Nucleus accumbens (tissue), 56 donors: ENCODE results near the gene MRPS2.
"Not testable (repeated sequence)": the region's sequence is repeated elsewhere in the genome, so short reads cannot be mapped to it uniquely, and the experiment has no call there.

ENCODE experiments used
- DNase-seq, 56 donors: peaks; one replicate each; lab custom pipeline; 2025; lab: John Stamatoyannopoulos, UW

MRPS2 gene

DNA sequence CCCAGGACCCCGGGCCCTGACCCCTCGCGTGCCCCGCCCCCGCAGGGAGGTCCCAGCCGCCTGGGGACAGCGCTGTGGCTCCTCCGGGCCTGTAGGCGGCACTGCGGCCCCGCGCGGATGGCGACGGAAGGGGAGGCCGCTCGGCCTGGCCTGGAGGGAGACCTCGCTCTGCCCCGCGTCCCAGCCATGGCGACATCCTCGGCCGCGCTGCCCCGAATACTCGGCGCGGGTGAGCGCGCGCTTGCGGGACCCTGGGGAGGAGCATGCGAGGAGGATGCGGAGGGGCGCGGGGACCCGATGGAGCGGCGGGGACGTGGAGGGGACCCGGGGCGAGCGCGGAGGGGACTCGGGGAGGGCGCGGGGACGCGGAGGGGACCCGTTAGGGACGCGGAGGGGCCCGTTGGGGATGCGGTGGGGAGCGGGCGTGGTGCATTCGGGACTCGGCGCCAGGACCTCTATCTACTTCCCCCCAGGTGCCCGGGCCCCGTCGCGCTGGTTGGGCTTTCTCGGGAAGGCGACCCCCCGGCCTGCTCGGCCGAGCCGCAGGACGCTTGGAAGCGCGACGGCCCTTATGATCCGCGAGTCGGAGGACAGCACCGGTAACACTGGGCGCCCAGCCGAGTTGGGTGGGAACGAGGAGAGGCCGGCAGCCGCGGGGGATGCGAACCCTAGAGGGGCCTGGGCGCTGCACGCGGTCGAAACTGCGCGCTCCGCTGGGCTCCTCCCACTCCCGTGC lies at the start of gene MRPS2:
Gene MRPS2 (plus strand): TSS at position 158 of the 736 bp plus-strand sequence. CDS start 29 bp downstream, at position 187.
- peak in 52 of 56 donors; percentile 35 to 89 (median 72) for DNase-seq

DNA sequence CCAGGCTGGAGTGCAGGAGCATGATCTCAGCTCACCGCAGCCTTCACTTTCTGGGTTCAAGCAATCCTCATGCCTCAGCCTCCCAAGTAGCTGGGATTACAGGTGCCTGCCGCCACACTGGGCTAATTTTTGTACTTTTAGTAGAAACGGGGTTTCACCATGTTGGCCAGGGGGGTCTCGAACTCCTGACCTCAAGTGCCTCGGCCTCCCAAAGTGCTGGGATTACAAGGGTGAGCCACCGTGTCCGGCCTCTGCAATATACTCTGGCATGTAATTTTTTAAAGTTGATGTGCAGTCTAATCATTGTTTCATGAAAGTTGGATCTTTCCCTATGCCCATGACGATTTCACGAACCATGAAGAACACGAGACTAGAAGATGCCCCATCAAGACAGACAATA lies 49.5 kb upstream of the MRPS2 start:
- no peak for DNase-seq

DNA sequence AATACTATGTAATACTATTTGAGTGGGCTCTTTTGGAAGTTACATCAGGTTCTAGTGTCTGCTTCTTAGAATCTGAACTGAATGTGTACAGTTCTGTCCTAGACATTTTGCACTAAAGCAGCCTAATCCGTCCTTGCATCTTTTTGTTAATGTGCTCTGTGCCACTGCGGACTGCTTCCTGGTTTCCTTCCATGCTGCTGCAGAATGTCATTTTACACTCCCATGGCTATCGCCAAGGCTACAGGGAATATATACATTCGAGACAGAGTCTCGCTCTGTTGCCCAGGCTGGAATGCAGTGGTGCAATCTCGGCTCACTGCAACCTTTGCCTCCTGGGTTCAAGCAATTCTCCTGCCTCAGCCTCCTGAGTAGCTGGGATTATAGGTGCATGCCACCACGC lies 48.6 kb upstream of the MRPS2 start:
- DNase-seq, result not testable (repeated sequence)

DNA sequence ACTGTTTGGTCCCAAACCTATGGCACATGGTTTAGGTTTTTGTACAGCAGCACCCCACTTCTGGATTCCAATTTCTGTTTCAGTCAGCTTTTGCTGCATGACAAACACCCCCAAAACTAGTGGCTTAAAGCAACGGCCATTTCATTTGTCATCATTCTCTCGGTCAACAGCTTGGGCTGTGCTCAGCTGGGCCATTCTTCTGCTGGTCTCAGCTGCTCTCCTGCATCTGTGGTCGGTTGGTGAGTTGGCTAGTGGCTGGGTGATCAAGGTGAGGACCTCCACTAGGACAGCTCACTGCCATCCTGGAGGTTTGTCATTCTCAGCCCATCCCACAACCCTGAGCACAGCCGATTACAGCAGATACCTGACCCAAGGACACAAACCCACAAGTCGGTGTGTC lies 45.7 kb upstream of the MRPS2 start:
- DNase-seq, result no peak

DNA sequence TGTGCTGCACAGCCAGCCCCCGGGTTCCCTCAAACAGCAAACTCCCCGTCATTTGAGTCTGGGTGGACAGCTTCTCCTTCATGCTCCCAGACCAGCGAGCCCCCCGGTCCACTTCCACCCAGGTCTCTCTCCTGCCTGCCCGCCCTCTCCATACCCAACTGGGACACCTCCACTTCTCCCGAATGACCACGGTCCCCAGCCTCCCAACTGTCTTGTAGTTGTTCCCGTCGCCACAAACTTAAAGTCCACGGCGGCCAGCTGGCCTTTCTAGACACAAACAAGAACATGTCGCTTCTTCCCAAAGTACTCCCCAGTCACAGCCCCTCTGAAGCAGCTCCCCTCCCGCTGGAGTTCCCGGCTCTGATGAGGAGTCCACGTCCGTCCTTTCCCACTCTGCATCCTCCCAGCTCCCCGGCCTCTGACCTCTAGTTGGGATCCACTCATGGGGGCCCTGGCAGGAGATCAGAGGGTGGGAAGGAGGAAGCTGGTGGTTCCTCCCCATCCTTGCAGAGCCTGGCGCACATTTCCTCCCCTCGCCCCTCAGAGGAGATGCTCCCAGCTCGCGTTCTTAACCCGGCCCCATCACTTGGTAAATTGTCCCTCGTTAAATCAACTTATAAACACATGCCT lies 45.0 kb upstream of the MRPS2 start:
- DNase-seq, result no peak

DNA sequence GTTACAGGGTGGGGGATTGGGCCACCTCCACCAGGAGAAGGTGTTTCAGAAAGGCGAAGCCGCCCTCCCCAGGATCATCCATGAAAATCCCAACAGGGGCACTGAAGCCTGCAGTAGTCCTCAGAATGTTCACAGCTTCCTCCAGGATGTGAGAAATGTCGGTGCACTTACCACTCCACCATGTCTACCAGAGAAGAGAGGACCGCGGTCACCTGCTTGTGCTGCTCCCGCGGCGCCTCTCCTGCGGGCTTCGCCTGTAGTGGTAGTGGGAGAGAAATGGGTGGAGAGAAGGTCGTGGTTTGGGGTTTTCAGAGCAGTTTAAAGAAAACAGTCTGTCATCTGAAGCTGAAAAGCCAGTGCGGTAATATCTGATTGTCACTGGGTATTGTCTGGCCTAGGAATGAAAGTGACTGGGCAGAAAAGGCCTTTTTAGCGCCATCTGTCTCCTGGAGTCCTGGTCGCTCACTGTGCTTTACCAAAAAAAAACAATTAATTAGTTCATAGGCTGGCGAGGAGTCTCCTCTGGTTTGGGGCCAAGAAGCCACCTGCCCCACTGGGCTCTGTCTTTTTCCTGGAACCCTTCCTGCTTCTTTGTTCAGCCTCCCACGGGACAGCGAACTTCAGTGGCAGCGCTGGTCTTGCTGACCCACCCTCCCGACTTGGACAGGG lies 43.9 kb upstream of the MRPS2 start:
- DNase-seq, result no peak

DNA sequence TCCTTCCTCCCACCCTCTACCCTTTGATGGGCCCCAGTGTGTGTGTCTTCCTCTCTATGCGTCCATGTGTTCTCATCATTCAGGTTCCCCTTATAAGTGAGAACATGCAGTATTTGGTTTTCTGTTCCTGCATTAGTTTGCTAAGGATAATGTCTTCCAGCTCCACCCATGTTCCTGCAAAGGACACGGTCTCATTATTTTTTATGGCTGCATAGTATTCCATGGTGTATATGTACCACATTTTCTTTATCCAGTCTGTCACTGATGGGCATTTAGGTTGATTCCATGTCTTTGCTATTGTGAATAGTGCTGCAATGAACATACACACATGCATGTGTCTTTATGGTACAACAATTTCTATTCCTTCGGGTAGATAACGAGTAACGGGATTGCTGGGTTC lies 42.0 kb upstream of the MRPS2 start:
- not testable (repeated sequence) for DNase-seq

DNA sequence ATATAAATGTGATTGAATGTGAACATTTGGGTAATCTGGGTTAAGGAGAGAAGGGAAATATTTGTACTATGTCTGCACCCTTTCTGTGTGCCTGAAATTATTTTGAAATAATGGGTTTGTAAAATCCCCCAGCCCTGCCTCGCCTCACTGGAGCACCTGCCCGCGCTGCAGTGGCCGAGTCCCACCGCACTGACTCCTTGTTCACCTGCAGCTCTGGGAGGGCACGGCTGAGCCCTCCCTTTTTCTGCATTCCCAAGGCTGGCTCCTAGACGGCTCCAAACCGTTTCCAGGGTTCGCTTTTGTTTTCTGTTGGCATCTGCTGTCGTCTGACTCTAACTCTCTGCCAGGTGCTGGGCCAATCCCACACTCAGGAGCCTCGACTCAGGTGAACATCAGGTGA lies 38.5 kb upstream of the MRPS2 start:
- no peak for DNase-seq

DNA sequence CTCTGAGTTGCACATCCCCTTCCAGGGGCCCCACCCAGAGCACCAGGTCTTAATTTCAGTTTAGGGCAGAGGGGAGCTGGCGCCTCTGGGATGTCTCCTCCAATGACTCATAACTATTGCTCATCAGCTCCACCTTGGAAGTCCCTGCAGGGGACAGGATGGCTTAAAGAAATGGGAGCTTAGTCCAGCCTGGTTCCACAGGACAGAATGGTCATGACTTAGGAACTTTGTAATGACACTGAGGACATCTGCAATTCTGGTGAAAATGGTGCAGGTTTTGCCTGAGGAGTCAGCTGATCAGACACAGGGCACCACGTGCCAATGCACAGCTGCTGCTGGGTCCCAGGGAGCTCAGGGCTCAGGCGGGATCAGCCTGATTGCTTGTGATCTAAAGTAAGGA lies 37.3 kb upstream of the MRPS2 start:
- DNase-seq, result no peak

DNA sequence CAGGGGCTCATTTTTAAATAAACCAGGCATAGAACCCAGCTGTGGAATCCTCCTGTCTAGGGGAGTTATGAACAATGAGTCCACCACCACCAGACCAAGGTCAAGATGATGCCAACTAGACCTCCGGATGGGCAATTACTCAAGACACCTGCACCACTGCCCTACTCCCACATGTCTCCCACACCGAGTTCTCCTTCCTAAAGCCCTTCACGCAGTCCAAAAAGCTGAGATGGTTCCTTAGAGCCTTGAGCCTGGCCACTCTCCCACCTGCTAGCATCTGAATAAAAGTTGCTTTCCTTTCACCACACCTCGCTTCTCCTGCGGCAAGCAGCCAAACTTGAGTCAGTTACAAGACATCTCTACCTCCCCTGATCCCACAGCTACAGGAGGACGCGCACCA lies 36.3 kb upstream of the MRPS2 start:
- DNase-seq, result no peak

DNA sequence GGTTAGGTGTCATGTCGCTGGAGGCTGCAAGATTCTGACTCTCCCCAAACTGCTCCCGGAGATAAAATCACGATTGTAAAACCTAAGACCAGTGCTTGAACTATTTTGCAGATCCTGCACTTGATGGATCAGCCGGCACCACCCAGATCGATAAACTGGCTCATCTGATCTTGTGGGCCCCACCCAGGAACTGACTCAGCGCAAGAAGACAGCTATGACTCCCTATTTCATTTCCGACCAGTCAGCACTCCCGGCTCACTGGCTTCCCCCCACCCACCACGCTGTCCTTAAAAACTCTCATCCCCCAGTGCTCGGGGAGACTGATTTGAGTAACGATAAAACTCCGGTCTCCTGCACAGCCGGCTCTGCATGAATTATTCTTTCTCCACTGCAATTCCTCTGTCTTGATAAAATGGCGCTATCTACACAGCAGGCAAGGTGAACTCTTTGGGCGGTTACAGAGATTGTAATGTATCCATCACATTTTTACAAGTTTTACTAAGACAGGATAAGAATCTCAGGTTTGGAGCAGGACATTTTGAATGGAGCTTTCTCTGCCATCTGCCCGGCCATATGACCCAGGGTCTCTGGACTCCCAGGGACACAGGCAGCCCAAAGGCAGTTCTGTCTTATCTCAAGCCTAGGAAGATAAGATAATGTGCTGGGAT lies 31.5 kb upstream of the MRPS2 start:
- peak in 7 of 56 donors; percentile 8 to 43 (median 25) for DNase-seq

DNA sequence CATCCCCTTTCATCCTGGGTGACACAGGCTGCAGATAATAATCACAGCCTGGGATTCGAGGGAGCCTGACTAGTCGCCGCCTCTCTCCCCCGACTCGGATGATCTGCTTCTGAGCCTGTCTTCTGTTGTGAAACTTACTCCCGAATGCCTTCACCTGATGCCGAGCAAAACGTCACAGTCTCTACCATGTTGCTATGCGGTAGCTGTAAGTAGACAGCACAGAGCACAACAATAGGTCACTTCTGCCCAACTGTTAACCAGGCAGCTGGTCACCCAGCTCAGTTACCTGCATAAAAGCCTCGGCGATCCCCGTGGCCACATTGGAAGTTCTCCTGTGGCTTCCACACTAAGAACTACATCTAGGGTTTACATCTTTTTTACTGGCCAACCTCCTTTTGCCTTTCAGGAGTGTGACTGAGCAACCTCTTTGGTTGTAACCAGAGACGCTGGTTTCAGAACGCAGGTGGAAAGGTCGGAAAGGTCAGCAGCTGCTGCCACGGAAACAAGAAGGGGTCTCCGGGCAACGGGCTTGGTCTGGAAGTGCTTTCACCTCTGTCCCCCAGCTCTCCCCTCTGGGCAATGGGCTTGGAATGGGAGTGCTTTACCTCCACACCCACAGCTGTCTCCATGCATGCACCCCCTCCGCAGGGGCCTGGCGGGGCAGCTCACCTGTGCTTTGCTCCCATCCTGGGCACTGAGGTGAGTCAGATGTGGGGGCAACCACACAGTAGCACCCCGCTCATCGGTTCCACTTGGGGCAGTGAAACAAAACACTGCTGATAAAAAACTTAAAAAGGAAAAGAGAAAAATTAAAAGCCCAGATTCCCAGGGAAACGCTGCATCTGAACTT lies 28.5 kb upstream of the MRPS2 start:
- no peak for DNase-seq

DNA sequence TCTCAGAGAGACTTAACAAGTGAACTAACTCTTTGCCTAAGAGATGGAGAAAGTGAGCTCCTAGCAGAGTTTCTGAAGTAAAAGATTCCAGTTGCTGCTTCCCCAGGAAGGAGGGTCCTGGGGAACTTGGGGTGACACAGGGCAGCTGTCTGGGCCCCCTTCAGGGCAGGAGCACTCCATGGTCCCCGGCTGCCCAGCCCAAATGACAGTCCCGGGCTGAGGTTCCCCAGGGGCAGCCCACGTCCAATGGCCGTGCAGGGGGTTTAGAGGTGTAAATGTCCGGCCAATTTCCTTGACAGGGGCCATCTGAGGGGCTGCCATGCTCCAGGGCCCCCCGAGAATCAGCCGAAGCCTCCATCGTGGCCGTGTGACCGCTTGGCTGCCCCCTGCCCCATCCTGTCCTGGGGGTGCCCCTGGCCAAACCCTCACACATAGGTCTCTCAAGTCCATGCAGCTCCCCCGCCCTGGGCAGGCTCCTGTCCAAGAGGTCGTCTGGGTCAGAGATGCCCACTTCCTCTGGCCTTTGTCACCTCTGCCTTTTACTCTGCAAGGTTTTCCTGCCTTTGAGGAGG lies 26.4 kb upstream of the MRPS2 start:
- DNase-seq, result no peak

DNA sequence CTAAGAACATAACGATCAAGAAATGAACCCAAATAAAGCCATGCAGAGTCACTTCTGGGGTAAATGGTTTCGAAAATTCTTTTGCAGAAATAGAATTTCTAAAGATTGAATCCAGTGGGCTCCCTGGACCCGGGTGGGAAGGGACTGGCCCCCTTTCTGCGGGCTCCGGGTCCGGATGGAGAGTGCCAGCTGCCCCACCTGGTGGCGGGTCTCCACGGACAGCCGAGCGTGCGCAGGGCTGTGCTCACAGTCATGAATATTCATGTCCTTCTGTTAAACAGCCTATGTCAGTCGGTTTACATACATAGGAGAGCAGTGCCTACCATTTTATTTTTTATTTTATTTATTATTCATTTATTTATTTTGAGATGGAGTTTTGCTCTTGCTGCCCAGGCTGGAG lies 25.6 kb upstream of the MRPS2 start:
- DNase-seq, result peak in 12 of 56 donors; percentile 1 to 51 (median 24)

DNA sequence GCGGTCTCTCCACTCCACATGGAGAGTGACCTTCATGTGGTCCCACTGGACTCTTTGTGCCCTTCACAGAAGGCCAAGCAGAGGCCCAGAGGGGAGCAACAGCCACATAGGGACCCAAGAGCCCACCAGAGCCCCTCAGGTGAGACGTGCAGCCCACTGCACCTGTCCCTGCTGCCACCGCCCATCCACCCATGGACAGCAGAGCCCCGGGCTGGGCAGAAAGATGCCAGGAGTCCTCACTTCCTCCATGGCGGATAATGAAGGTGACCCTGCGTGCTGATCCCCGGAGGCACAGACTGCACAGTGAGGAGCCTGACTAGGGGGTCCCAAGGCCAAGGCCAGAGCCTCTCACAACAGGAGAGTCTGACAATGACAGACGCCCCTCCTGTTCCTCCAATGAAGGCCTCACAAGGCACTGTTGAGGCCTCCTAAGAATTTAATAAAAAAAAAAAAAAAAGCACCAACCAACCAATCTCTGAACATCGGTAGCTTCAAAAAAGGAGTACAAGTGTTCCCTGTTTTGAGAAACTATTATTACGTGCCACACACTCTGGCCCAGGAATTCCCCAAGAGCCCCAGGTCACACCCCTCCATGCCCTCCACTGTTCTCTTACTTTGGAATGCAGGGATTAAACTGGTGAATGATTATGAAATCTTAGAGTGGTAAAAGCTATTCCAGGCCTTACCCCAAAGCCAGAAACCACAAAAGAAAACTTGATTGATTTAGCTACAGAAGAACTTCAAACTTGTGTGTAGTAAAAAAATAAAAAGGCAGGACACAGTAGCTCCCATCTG lies 23.7 kb upstream of the MRPS2 start:
- DNase-seq, result no peak

DNA sequence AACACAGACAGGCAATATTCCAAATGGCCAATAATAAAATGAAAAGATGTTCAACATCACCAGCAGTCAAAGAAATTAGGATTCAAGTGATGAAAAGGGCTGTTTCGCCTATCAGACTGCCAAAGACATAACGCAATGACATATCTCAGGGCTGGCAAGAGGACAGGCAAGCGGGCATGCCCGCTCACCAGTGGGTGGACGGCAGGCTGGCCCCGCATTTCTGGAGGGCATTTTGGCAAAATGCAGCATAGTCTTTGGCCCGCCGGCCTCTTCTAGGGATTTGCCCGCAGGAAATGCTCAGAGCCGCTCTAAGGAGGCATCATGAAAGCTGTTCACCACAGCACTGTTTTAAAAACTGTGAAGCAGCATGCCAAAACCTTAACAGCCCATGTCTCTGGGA lies 22.3 kb upstream of the MRPS2 start:
- peak in 1 of 56 donors; percentile 19 for DNase-seq

DNA sequence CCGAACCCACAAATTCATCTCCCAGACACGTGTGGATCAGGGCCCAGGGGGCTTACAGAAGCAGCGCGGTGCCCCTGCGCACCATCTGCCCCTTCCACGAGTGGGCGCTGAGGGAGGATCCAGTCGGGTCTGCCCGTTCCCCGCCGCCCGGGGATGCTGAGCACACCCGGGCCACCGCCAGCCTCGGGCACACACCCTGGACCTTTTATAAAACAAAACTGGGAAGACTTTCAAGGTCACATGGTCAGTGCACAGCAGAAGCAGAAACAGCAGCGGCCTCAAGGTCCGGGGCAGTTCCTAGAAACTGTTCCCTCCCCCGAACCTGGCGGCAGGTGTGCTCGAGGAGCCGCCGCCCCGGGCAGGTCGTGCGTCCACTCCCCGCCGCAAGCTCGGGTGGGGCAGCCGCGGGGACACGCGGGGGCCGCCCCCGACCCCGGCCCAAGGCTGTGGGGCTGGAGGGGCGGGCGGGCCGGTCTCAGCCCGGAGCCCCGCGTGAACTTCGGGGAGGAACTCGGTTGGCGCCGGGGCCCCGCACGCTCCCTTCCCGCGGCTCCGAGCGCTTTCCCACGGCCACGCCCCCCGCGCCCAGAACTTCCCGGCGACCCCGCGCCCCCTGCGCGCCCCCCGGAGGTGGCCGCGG lies 21.5 kb upstream of the MRPS2 start:
- DNase-seq, result peak in 23 of 56 donors; percentile 8 to 76 (median 25)

DNA sequence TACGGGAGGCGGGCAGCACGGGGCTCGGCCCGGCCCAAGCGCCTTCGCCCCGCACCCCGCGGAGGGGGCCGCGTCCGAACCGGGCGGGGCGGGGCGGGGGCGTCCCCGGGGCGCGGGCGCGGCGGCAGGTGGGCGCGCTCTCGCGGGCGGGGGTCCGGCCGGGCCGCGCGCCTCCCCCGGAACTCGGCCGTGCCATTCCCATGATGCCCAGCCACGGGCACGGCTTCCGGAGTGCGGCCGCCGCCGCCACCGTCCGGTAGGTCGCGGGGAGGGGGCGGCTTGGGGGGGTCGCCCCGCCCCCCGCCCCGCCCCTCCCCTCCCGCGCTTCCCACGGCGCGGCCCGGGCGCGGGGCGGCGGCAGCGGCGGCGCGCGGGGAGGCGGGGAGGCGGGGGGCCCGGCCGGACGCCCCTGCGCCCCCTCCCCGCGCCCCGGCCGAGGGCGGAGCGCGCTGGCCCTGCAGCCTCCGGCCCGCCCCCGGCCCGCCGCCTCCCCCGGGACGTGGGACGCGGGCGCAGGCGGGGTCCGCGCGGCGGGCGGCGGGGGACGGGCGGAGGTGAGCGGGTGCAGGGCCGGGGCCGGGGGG lies 20.9 kb upstream of the MRPS2 start, which contains the start of gene PPP1R26:
Gene PPP1R26 (plus strand): TSS at position 314 of the 584 bp plus-strand sequence. CDS start 4,729 bp downstream, outside the sequence.
- peak in 9 of 56 donors; percentile 1 to 76 (median 13) for DNase-seq
